ENCODE measurements around the gene B9D2. TPM values are rescaled to one million over a fixed set of nuclear protein-coding genes. Genes with fewer than 3 reads are reported as not detected.

B9D2 gene, protein sequence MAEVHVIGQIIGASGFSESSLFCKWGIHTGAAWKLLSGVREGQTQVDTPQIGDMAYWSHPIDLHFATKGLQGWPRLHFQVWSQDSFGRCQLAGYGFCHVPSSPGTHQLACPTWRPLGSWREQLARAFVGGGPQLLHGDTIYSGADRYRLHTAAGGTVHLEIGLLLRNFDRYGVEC
- total RNA-seq, result 10 to 100 TPM; 10.7 to 14.3 TPM

DNA sequence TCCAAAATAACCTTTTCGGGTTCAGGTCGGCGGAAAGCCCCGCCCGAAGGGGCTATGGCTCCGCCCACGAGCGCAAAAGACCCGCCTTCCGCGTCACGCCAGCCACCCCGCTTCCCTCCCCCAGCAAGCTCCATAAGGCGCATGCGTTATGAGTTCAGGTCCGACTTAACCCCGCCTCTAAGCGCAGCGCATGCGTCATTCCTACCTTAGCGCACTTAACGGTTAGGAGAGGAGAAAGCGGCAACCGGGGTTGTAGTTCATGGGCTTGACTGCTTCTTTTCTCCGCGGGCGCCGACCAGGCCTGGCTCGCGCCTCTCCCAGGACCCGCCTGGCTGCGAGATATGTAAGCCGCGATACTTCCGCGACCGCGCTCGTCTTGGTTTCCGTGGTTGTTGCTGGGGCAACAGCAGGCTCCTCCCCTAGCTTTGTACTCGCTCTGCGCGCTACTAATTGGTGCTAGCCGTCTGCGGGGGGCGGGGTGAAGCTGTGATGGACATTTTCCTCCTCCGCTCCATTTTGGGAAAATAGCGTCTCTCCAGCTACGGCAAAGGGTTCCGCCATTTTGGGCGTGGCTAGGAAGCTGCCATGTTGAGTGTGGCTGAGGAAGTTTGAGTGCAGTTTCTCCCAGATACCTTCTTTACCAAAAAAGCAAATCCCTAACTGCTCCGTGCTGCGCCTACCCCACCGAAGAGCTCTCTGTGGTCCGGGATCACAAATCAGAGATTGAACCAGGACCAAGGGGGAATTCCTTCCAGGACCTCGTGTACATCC is at the start of gene B9D2:
TSS of gene B9D2 (minus strand) at position 397 of the 771 bp plus-strand sequence. CDS start 630 bp downstream, outside the sequence.

GRCh38 chr19:41397086-41398049 is 33.4 kb upstream of the B9D2 start, which contains the start of the genes BCKDHA and EXOSC5:
TSS of gene BCKDHA (plus strand) at chr19:41397818. CDS start at chr19:41397828, 10 bp downstream.
TSS of gene EXOSC5 (minus strand) at chr19:41397359. CDS start at chr19:41397328, 31 bp downstream.

GRCh38 chr19:41376241-41376997 is 12.5 kb upstream of the B9D2 start, which contains the start of gene TMEM91:
TSS of gene TMEM91 (plus strand) at chr19:41376533. CDS start at chr19:41378310, 1,777 bp downstream.

GRCh38 chr19:41353466-41354342 is 10.2 kb downstream of the B9D2 start, which contains the start of gene TGFB1:
TSS of gene TGFB1 (minus strand) at chr19:41353922. CDS start at chr19:41353044, 878 bp downstream.

GRCh38 chr19:41310033-41310831 is 53.7 kb downstream of the B9D2 start, which contains the start of gene CCDC97:
TSS of gene CCDC97 (plus strand) at chr19:41310172. CDS start at chr19:41310311, 139 bp downstream.

Other genes starting within 250 kb of the B9D2 start
- not detected for gene CYP2F1, start 249.7 kb downstream of the B9D2 start, total RNA-seq
- 1 to 10 TPM in 1 of 2 experiments, under 1 TPM in 1; 0.94 to 1.8 TPM for gene CYP2S1, start 170.9 kb downstream of the B9D2 start, total RNA-seq
- under 1 TPM; 0.17 to 0.30 TPM for gene AXL, start 144.9 kb downstream of the B9D2 start, total RNA-seq
- gene HNRNPUL1, start 99.8 kb downstream of the B9D2 start, total RNA-seq, result 100 to 1,000 TPM; 331 to 335 TPM
- 10 to 100 TPM; 39.4 to 40.0 TPM for gene CCDC97, start 54.0 kb downstream of the B9D2 start, total RNA-seq
- gene TGFB1, start 10.2 kb downstream of the B9D2 start, total RNA-seq, result 100 to 1,000 TPM; 226 to 232 TPM
- 1 to 10 TPM; 8.9 TPM for gene TMEM91, start 12.4 kb upstream of the B9D2 start, total RNA-seq
- 10 to 100 TPM; 26.3 to 28.4 TPM for gene EXOSC5, start 33.2 kb upstream of the B9D2 start, total RNA-seq
- gene BCKDHA, start 33.7 kb upstream of the B9D2 start, total RNA-seq, result 10 to 100 TPM; 18.3 to 20.3 TPM
- gene B3GNT8, start 63.2 kb upstream of the B9D2 start, total RNA-seq, result 1 to 10 TPM in 1 of 2 experiments, under 1 TPM in 1; 0.88 to 2.0 TPM
- 10 to 100 TPM; 39.4 to 42.0 TPM for gene DMAC2, start 75.8 kb upstream of the B9D2 start, total RNA-seq
- not detected for gene ERICH4, start 79.0 kb upstream of the B9D2 start, total RNA-seq
- gene CEACAM21, start 212.0 kb upstream of the B9D2 start, total RNA-seq, result 100 to 1,000 TPM; 116 to 121 TPM